Esophagus muscularis mucosa (tissue), 4 donors: Measurements from ENCODE around the gene TTC27.

Source experiments
- CTCF ChIP-seq, 3 experiments: fragments of 200-600 bp in 2 of 3; fragments of 450-650 bp in 1 of 3; sonication (generic) in 2 of 3; IDR thresholded peaks; one replicate each; pipeline ENCODE4 v1.5.1; 2017 to 2019; ENCODE audit warnings: antibody characterized with exemption in 3 of 3, mild to moderate bottlenecking in 2 of 3, moderate library complexity in 1 of 3
- EP300 ChIP-seq: sonication (generic); formaldehyde crosslinking; IDR thresholded peaks from one replicate; pipeline ENCODE4 v1.6.1; 2017; ENCODE audit warnings: antibody characterized with exemption
- POLR2AphosphoS5 ChIP-seq, 2 donors: sonication (generic); formaldehyde crosslinking; IDR thresholded peaks; one replicate each; pipeline ENCODE4 v1.6.1; 2017; ENCODE audit warnings: antibody characterized with exemption in 2 of 2

DNA sequence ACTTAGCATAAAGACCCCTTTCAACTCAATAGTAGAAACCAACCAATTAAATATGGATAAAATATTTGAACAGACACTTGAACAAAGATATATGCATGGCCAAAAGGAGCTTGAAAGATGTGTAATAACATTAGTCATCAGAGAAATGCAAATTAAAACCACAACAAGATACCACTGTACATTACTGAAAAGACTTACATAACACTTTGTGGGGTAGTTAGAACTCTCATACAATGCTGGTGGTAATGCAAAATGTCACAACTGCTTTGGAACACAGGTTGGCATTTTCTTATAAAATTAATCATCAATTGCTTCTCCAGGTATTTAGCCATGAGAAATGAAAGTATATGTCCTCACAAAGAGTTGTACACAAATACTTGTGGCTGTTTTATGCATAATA lies 60.7 kb downstream of the TTC27 start:
- TF ChIP-seq POLR2AphosphoS5 (IDR thresholded peaks at IDR 0.05) (no peak), EP300 (no peak), CTCF (IDR thresholded peaks at IDR 0.05) (no peak)
